D721Med (cell line): ENCODE measurements around the gene MOCS3.

Experiments
- DNase-seq: peaks from one replicate; pipeline ENCODE4 v3.0.0; 2011; ENCODE audit warnings: low spot score; ENCODE audit not compliant: insufficient read length
- FAIRE-seq: peaks from 2 replicates; lab custom pipeline; 2011; peaks lifted over from hg19 to GRCh38; lab: Jason Lieb, UNC
- TF ChIP-seq, protein P1 (sequence below): IDR thresholded peaks from 2 replicates; pipeline ENCODE4 v1.5.1; 2012; ENCODE audit warnings: mild to moderate bottlenecking, control low read depth; ENCODE audit not compliant: insufficient read depth; ENCODE audit errors: missing control alignments

The MOCS3 gene

GRCh38 chr20:51004781-51005180 is 46.2 kb downstream of the MOCS3 start:
- FAIRE-seq: no peak
- TF ChIP-seq, protein P1, sequence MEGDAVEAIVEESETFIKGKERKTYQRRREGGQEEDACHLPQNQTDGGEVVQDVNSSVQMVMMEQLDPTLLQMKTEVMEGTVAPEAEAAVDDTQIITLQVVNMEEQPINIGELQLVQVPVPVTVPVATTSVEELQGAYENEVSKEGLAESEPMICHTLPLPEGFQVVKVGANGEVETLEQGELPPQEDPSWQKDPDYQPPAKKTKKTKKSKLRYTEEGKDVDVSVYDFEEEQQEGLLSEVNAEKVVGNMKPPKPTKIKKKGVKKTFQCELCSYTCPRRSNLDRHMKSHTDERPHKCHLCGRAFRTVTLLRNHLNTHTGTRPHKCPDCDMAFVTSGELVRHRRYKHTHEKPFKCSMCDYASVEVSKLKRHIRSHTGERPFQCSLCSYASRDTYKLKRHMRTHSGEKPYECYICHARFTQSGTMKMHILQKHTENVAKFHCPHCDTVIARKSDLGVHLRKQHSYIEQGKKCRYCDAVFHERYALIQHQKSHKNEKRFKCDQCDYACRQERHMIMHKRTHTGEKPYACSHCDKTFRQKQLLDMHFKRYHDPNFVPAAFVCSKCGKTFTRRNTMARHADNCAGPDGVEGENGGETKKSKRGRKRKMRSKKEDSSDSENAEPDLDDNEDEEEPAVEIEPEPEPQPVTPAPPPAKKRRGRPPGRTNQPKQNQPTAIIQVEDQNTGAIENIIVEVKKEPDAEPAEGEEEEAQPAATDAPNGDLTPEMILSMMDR: no peak

DNA sequence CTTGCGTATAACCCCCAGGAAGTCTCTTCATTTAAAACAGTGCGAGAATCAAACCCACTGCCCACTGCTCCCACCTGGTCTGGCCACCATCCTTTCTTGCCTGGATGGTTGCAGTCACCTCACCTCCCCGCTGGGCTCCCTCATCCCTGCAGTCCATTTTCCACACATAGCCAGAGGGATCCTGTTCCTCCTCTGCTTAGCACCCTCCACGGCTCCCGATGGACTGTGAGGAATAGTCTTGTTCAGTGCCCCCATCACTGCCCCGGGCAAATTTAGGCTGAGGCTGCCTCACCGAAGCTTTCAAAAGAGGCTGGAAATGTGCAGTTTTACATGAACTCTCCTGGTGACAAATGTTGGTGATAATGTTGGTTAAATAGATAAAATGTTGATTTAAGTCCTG is 46.6 kb downstream of the MOCS3 start:
- TF ChIP-seq, protein P1: no peak
- no peak for FAIRE-seq

More at GRCh38 chr20:51004781-51005180, 46.2 kb downstream of the MOCS3 start:
- no peak for DNase-seq

GRCh38 chr20:51008718-51009117 is 50.1 kb downstream of the MOCS3 start:
- TF ChIP-seq, protein P1: no peak
- DNase-seq: no peak
- FAIRE-seq: no peak

More for the DNA sequence above, 46.6 kb downstream of the MOCS3 start:
- DNase-seq: no peak

GRCh38 chr20:51009303-51010042 is 50.9 kb downstream of the MOCS3 start:
- no peak for DNase-seq
- TF ChIP-seq, protein P1: no peak
- FAIRE-seq: no peak

GRCh38 chr20:51010043-51010365 is 51.4 kb downstream of the MOCS3 start:
- FAIRE-seq: no peak
- TF ChIP-seq, protein P1: no peak
- no peak for DNase-seq

- DNase-seq (no peak), FAIRE-seq (no peak)
- TF ChIP-seq, protein P1: no peak
These were observed 52.3 kb downstream of the MOCS3 start for GRCh38 chr20:51010932-51011331.

GRCh38 chr20:51011479-51011878 is 52.9 kb downstream of the MOCS3 start:
- FAIRE-seq (no peak), DNase-seq (no peak)
- TF ChIP-seq, protein P1: no peak
